GM12878 (cell line): Measurements from ENCODE around the gene NUP107. TPM values are rescaled to one million over a fixed set of nuclear protein-coding genes. Genes with fewer than 3 reads are reported as not detected.

Source experiments
- ATAC-seq: fragments of 200-7000 bp; cut with Tn5 transposase; 3 replicates; pipeline ENCODE4 v1.9.1; 2020; ENCODE audit warnings: mild to moderate bottlenecking, moderate library complexity
- BruUV-seq: library from RNA; stranded (reverse); fragments of 400-500 nt; replicated peaks from 2 replicates; lab custom pipeline; 2021; lab: Mats Ljungman, UMichigan
- CTCF ChIA-PET: fragments of 300-600 bp; sonication (Branson Sonifier 250); formaldehyde crosslinking; extraction: SDS; loops from one replicate; lab custom pipeline; 2021; ENCODE audit warnings: inconsistent platforms; lab: Yijun Ruan, JAX
- POLR2A ChIA-PET: fragments of 350-600 bp; formaldehyde crosslinking; extraction: SDS; loops from one replicate; lab custom pipeline; 2021; ENCODE audit warnings: inconsistent platforms; lab: Charles Lee
- RAD21 ChIA-PET: fragments of 300-600 bp; sonication (Branson Sonifier 250); formaldehyde crosslinking; loops from one replicate; lab custom pipeline; 2023; ENCODE audit warnings: antibody characterized with exemption; ENCODE audit not compliant: unreplicated experiment; lab: Charles Lee
- SMC1A ChIA-PET: fragments of 300-600 bp; sonication (Branson Sonifier 250); formaldehyde crosslinking; loops from one replicate; lab custom pipeline; 2023; ENCODE audit not compliant: unreplicated experiment, uncharacterized antibody; lab: Charles Lee
- DNase-seq: peaks from one replicate; pipeline ENCODE4 v3.0.0-alpha.2; 2011; ENCODE audit warnings: low read depth, low spot score
- FAIRE-seq: peaks from 3 replicates; lab custom pipeline; 2011; peaks lifted over from hg19 to GRCh38; lab: Jason Lieb, UNC
- H2AFZ ChIP-seq: 2 replicates; pipeline ENCODE4 v1.6.0; 2011; ENCODE audit warnings: low read depth, low read length, control low read depth; ENCODE audit not compliant: control insufficient read depth
- H3K27ac ChIP-seq: 2 replicates; pipeline ENCODE4 v1.5.1; 2011; ENCODE audit warnings: control low read depth; ENCODE audit not compliant: control insufficient read depth, insufficient read depth
- H3K27me3 ChIP-seq, 2 experiments: replicated peaks in 1 of 2; 2 replicates each; pipeline versions ENCODE4 v1.6.0 to v1.6.1; 2011; ENCODE audit warnings: low read length in 1 of 2; ENCODE audit not compliant: control insufficient read depth in 2 of 2, insufficient read depth in 2 of 2
- H3K36me3 ChIP-seq, 2 experiments: 2 replicates each; pipeline ENCODE4 v1.5.1; 2011; ENCODE audit warnings: low read length in 1 of 2; ENCODE audit not compliant: control insufficient read depth in 2 of 2, insufficient read depth in 2 of 2
- H3K4me1 ChIP-seq: 2 replicates; pipeline ENCODE4 v1.6.1; 2011; ENCODE audit warnings: mild to moderate bottlenecking, low read length, moderate library complexity, mixed read lengths; ENCODE audit not compliant: control insufficient read depth, insufficient read depth
- H3K4me2 ChIP-seq: 2 replicates; pipeline ENCODE4 v1.6.0; 2011; ENCODE audit warnings: control low read depth; ENCODE audit not compliant: control insufficient read depth, insufficient read depth
- H3K4me3 ChIP-seq: fragments of 200-600 bp; sonication (generic); 2 replicates; pipeline ENCODE4 v1.5.1; 2016
- H3K79me2 ChIP-seq: 2 replicates; pipeline ENCODE4 v1.6.0; 2011; ENCODE audit warnings: low read length; ENCODE audit not compliant: control insufficient read depth, insufficient read depth
- H3K9ac ChIP-seq: 2 replicates; pipeline ENCODE4 v1.8.0; 2011; ENCODE audit warnings: low read length, control low read depth, mixed read lengths; ENCODE audit not compliant: control insufficient read depth, insufficient read depth
- H3K9me3 ChIP-seq: replicated peaks from 3 replicates; pipeline ENCODE4 v1.5.1; 2011; ENCODE audit warnings: mild to moderate bottlenecking, low read length; ENCODE audit not compliant: control insufficient read depth, insufficient read depth
- H4K20me1 ChIP-seq: 2 replicates; pipeline ENCODE4 v1.6.0; 2011; ENCODE audit not compliant: control insufficient read depth, insufficient read depth
- CEBPB ChIP-seq, 2 experiments: fragments of 150-350 bp in 1 of 2; IDR thresholded peaks; 2 replicates each; pipeline ENCODE4 v1.6.1; 2012 to 2014; ENCODE audit warnings: low read depth in 2 of 2, low read length in 2 of 2, borderline replicate concordance in 1 of 2, inconsistent platforms in 1 of 2
- CUX1 ChIP-seq: IDR thresholded peaks from 2 replicates; pipeline ENCODE4 v1.6.1; 2012; ENCODE audit warnings: improper control_type of control experiment, low read depth, low read length; ENCODE audit not compliant: insufficient replicate concordance
- EP300 ChIP-seq, 2 experiments: fragments of 150-350 bp in 1 of 2; IDR thresholded peaks; 2 replicates each; pipeline ENCODE4 v1.6.1; 2011 to 2012; ENCODE audit warnings: low read depth in 2 of 2, low read length in 2 of 2, borderline replicate concordance in 1 of 2, improper control_type of control experiment in 1 of 2, inconsistent platforms in 1 of 2; ENCODE audit not compliant: control insufficient read depth in 1 of 2
- ETV6 ChIP-seq, 2 experiments: fragments of 450-650 bp in 1 of 2; IDR thresholded peaks in 1 of 2; conservative IDR thresholded peaks in 1 of 2; 2 replicates each; pipeline ENCODE4 v1.6.1; 2014; ENCODE audit warnings: antibody characterized with exemption in 1 of 2, borderline replicate concordance in 1 of 2, low read depth in 1 of 2, mild to moderate bottlenecking in 1 of 2, moderate library complexity in 1 of 2
- POLR2A ChIP-seq: IDR thresholded peaks from 2 replicates; pipeline ENCODE4 v1.6.1; 2011; ENCODE audit warnings: low read depth, mild to moderate bottlenecking, low read length
- RELB ChIP-seq: fragments of 450-650 bp; IDR thresholded peaks from 2 replicates; pipeline ENCODE4 v1.6.1; 2017; ENCODE audit warnings: low read depth, mild to moderate bottlenecking, moderate library complexity
- SIX5 ChIP-seq: IDR thresholded peaks from 2 replicates; pipeline ENCODE4 v1.6.1; 2011; ENCODE audit warnings: mild to moderate bottlenecking, low read depth, low read length, moderate library complexity; ENCODE audit not compliant: severe bottlenecking
- SMAD5 ChIP-seq: IDR thresholded peaks from 2 replicates; pipeline ENCODE4 v1.6.1; 2016; ENCODE audit warnings: antibody characterized with exemption, low read depth
- WRNIP1 ChIP-seq: IDR thresholded peaks from 2 replicates; pipeline ENCODE4 v1.6.1; 2011; ENCODE audit warnings: low read depth, low read length, improper control_type of control experiment, borderline replicate concordance
- ZNF687 ChIP-seq: fragments of 450-650 bp; IDR thresholded peaks from 2 replicates; pipeline ENCODE4 v1.6.1; 2017; ENCODE audit warnings: mild to moderate bottlenecking, moderate library complexity
- WGBS: methylation state at CpG from one replicate; pipeline ENCODE4 v1.1.6; 2016; ENCODE audit warnings: low lambda C conversion rate; ENCODE audit not compliant: insufficient replicate concordance, insufficient coverage; ENCODE audit errors: missing lambda C conversion rate; 5-methylcytosine and 5-hydroxymethylcytosine counted together
- in situ Hi-C: fragments of 300-500 bp; cut with MboI; formaldehyde crosslinking; loops from 9 replicates; pipeline ENCODE4 v1.14.3; 2018; ENCODE audit warnings: mixed read lengths
- intact Hi-C: fragments of 100-400 bp; cut with micrococcal nuclease; formaldehyde crosslinking; loops from one replicate; pipeline ENCODE4 v1.14.2; 2022; ENCODE audit not compliant: unreplicated experiment
- polyA plus RNA-seq, 11 experiments: library from polyadenylated mRNA; depleted of rRNA in 4 of 11; unstranded in 6 of 11; stranded (reverse) in 5 of 11; fragments of >200 nt; fragmentation: Nextera tagmentation in 4 of 11; fragmentation: Illumina TruSeq in 1 of 11; extraction: Ambion mirVana in 4 of 11; extraction: Trizol in 1 of 11; gene quantifications; 1 replicate in 1 of 11; 2 replicates in 10 of 11; pipeline versions ENCODE4 v1.2.1 to v1.2.3, GENCODE V29; 2011 to 2016; ENCODE audit warnings: inconsistent platforms in 2 of 11, missing spikeins in 2 of 11, low read depth in 1 of 11
- total RNA-seq, 4 experiments: library from RNA; depleted of rRNA in 3 of 4; stranded (reverse); fragments of >200 nt in 3 of 4; fragmentation: Illumina TruSeq in 1 of 4; extraction: Trizol in 1 of 4; gene quantifications; 2 replicates each; pipeline versions ENCODE4 v1.2.1 to v1.2.3, GENCODE V29; 2013 to 2021

The NUP107 gene
- total and polyA plus RNA-seq, 10 of the 15 experiments (the other 5 are each of a cell fraction or from before 2014, with no cell fraction given) = 73.4 to 132 (median 92.4) TPM

GRCh38 chr12:68772714-68773113 lies 85.9 kb downstream of the NUP107 start (continued):
- TF ChIP-seq CUX1 (no peak), ETV6 (conservative IDR thresholded peaks at IDR 0.05 in 1 of 2, IDR thresholded peaks at IDR 0.05 in 1 of 2; ENCODE audit: borderline replicate concordance in 1 of 2, low read depth in 1 of 2) (0 out of 4 replicates have a peak, but pooled peaks of 1 of the 2 experiments have one; percentile 20), EP300 (IDR thresholded peaks at IDR 0.05; ENCODE audit: borderline replicate concordance in 1 of 2, control insufficient read depth in 1 of 2, low read depth in 2 of 2, low read length in 2 of 2) (peak in 1 of 2 experiments; percentile 35; a peak in 1 of 4 replicates)

GRCh38 chr12:68773582-68773981 lies 86.8 kb downstream of the NUP107 start:
- WGBS = 84% methylated on average over 5 of the region's 5 CpGs
- POLR2A ChIA-PET = interaction anchor here (1.2 kb wide), 1 partner anchor 28 kb away, joined by 3 read pairs; the partner anchor contains the start of gene SLC35E3
- Histone ChIP-seq H3K36me3 (no peaks in the 10 kb centered on the region), H3K27ac (no peak overlapping the region), H3K9me3 (no peaks in the 10 kb centered on the region), H3K4me2 (no peak overlapping the region), H3K4me3 (no peak overlapping the region), H3K4me1 (peaks cover 6% of the 10 kb centered on the region; the same call in 1 of the 2 replicates), H3K9ac (no peak overlapping the region), H2AFZ (no peak overlapping the region), H4K20me1 (no peaks in the 10 kb centered on the region), H3K27me3 (no peaks in the 10 kb centered on the region), H3K79me2 (no peaks in the 10 kb centered on the region)
- no TSS peak for BruUV-seq
- no peak for FAIRE-seq
- intact Hi-C loops (no loop called here), in situ Hi-C loops (no loop called here)
- CTCF ChIA-PET = interaction anchor here (1.2 to 1.3 kb wide), 3 partner anchors 8 to 44 kb away, joined by 3 to 4 read pairs (median 3); no protein-coding TSS in a partner anchor
- SMC1A ChIA-PET = interaction anchor here (1.0 to 1.2 kb wide), 2 partner anchors 17 to 22 kb away, joined by 3 to 4 read pairs; no protein-coding TSS in a partner anchor
- no peak for ATAC-seq
- DNase-seq = no peak
- RAD21 ChIA-PET = no interaction called here
- TF ChIP-seq SIX5 (no peak), CEBPB (IDR thresholded peaks at IDR 0.05; ENCODE audit: borderline replicate concordance in 1 of 2, low read depth in 2 of 2, low read length in 2 of 2) (no peak), WRNIP1 (no peak), SMAD5 (no peak), ZNF687 (no peak), POLR2A (no peak), RELB (no peak)
